Stomach smooth muscle (tissue), 2 donors: ENCODE measurements around the gene ABCD2.
"Not testable (repeated sequence)": the region's sequence is repeated elsewhere in the genome, so short reads cannot be mapped to it uniquely, and the experiment has no call there.

Experiments used
- H3K27ac ChIP-seq: one replicate; pipeline ENCODE4 v1.7.0; 2013; ENCODE audit warnings: mild to moderate bottlenecking, low read length, inconsistent platforms
- H3K27me3 ChIP-seq, 2 donors: one replicate each; pipeline ENCODE4 v1.7.0; 2013; ENCODE audit warnings: low read length in 2 of 2; ENCODE audit not compliant: insufficient read depth in 2 of 2, control insufficient read depth in 1 of 2
- H3K36me3 ChIP-seq, 2 donors: one replicate each; pipeline ENCODE4 v1.7.0; 2013; ENCODE audit warnings: low read length in 2 of 2; ENCODE audit not compliant: control insufficient read depth in 2 of 2, insufficient read depth in 2 of 2
- H3K4me1 ChIP-seq: one replicate; pipeline ENCODE4 v1.7.0; 2013; ENCODE audit warnings: low read length; ENCODE audit not compliant: control insufficient read depth, insufficient read depth
- H3K4me3 ChIP-seq, 2 donors: one replicate each; pipeline ENCODE4 v1.7.0; 2013; ENCODE audit warnings: low read length in 2 of 2
- H3K9ac ChIP-seq, 2 donors: one replicate each; pipeline ENCODE4 v1.7.0; 2013; ENCODE audit warnings: low read length in 2 of 2, mild to moderate bottlenecking in 1 of 2
- H3K9me3 ChIP-seq, 2 donors: one replicate each; pipeline ENCODE4 v1.7.0; 2013; ENCODE audit warnings: low read length in 2 of 2; ENCODE audit not compliant: control insufficient read depth in 2 of 2
- donor health status: healthy.
- donor health status: Pancreatic carcinoma.

ABCD2 gene

DNA sequence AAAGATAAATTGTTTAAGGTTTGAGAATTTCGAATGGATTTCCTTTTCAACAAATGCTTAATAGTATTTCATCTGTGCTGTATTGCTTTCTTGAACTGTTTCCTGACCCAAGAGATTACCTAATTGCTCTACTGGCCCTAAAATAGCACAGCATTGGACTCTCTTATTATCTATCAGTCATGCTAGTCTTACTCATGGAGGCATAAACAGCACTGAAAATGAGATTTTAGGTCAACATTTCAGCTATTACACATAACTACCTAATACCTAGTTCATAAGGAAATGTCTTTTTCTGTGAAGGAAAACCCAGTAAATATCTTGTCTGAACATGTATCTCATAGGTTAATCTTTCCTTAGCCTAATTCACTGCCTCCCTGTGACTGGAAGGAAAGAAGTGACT lies 4.3 kb upstream of the ABCD2 start:
- Histone ChIP-seq H3K36me3 (no peaks in the 10 kb centered on the region), H3K4me3 (no peak overlapping the region), H3K27me3 (no peaks in the 10 kb centered on the region), H3K4me1 (peaks cover 6% of the 10 kb centered on the region), H3K9me3 (no peaks in the 10 kb centered on the region), H3K27ac (no peak overlapping the region), H3K9ac (no peak overlapping the region)

GRCh38 chr12:39623160-39623559 lies 3.6 kb upstream of the ABCD2 start:
- not testable (repeated sequence) for H3K27me3 ChIP-seq, H3K4me3 ChIP-seq, H3K27ac ChIP-seq, H3K9me3 ChIP-seq, H3K36me3 ChIP-seq, H3K9ac ChIP-seq
- peaks cover 12% of the 10 kb centered on the region for H3K4me1 ChIP-seq

DNA sequence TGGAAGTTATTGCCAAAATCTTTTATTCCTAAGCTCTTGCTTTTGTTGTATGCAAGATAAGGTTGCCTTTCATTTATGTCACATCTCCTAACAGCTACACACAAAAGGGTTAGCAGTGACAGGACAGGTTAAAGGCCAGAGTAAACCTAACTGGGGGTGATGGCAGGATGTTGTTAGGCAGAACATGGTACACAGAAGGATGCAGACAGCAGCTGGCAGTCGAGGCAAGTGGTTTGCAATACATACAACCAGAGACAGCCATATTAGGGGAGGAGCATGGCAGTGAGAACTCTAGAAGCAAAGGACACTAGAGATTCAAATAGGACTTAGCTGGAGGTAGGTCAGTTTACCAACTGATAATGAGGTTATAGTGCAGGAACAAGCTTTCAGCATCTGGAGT lies 2.7 kb upstream of the ABCD2 start:
- H3K4me1 ChIP-seq: peaks cover 12% of the 10 kb centered on the region
- no peaks in the 10 kb centered on the region for H3K27me3 ChIP-seq
- no peak overlapping the region for H3K27ac ChIP-seq
- no peak overlapping the region for H3K9ac ChIP-seq
- H3K36me3 ChIP-seq: no peaks in the 10 kb centered on the region
- no peaks in the 10 kb centered on the region for H3K9me3 ChIP-seq
- H3K4me3 ChIP-seq: no peak overlapping the region

GRCh38 chr12:39621670-39622069 lies 2.1 kb upstream of the ABCD2 start:
- no peak overlapping the region for H3K4me3 ChIP-seq
- H3K4me1 ChIP-seq: peaks cover 12% of the 10 kb centered on the region
- no peak overlapping the region for H3K27ac ChIP-seq
- no peaks in the 10 kb centered on the region for H3K9me3 ChIP-seq
- no peaks in the 10 kb centered on the region for H3K36me3 ChIP-seq
- no peak overlapping the region for H3K9ac ChIP-seq
- no peaks in the 10 kb centered on the region for H3K27me3 ChIP-seq

DNA sequence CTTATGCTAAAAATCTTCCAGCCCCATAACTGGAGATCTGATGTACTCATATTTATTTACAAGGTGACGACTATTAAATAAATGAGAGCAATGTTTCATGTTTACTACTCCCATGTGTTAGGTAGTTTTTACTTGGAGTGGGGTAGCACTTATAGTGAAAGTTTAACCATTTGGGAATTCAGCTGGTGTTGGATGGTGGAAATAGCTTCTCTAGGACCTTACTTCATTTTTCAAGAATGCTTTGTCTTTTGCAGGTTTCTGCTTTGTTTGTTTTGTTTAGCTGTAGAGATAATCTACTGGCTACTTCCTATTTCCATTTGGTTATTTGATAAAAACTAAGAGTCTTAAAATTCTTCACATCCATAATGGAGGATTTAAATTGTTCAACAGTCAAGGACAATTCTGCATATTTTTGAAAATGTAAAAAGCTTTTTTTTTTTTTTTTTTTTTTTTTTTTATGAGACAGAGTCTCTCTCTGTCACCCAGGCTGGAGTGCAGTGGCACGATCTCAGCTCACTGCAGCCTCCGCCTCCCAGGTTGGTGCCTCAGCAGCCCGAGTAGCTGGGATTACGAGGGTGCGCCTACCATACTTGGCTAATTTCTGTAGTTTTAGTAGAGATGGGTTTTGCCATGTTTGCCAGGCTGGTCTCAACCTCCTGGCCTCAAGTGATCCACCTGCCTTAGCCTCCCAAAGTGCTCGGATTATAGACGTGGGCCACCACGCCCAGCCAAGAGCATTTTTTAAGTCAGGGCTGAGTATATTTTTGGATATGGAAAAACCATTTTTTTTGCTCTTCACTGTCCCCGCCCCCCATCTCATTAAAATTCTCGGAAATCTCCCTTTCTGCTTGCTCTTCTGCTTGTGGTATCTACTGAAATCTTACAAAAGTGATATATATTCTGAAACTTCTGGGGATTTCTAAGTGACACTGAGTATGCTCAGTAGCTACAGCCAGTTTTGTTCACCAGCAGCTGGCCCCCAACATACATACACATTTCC lies 1.4 kb upstream of the ABCD2 start:
- Histone ChIP-seq H3K36me3 (no peaks in the 10 kb centered on the region), H3K27ac (peak overlapping the region; percentile 72), H3K9me3 (no peaks in the 10 kb centered on the region), H3K4me1 (peaks cover 12% of the 10 kb centered on the region), H3K4me3 (peak overlapping the region; percentile 85 to 90), H3K27me3 (no peaks in the 10 kb centered on the region), H3K9ac (peak overlapping the region; percentile 77 to 81)

GRCh38 chr12:39619316-39619659 lies 315 bp downstream of the ABCD2 start:
- Histone ChIP-seq H3K27me3 (no peaks in the 10 kb centered on the region), H3K4me3 (peak overlapping the region; percentile 85 to 90), H3K9me3 (no peaks in the 10 kb centered on the region), H3K36me3 (no peaks in the 10 kb centered on the region), H3K4me1 (peaks cover 12% of the 10 kb centered on the region), H3K9ac (peak overlapping the region; percentile 77 to 81), H3K27ac (peak overlapping the region; percentile 72)

DNA sequence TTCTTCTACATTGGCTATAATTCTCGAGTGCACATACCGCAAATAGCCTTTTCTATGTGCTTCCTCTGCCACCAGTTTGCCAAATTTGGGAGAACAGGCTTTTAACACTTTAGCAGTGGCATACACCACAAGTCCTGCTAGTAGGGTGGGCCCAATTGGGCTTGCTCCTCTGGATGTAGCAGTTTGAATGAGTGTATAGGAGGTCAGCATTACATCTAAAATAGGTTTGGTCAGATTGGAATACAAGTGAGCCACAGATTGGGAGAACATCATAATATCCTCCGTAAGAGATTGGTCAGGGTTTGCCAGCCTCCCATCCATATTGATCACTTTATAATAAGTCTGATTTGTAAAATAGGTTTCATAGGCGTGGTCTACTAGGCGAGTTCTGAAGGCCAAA lies 902 bp downstream of the ABCD2 start:
- Histone ChIP-seq H3K4me1 (peaks cover 12% of the 10 kb centered on the region), H3K27me3 (no peaks in the 10 kb centered on the region), H3K9ac (peak overlapping the region; percentile 37 to 81), H3K4me3 (peak overlapping the region; percentile 85 to 90), H3K36me3 (no peaks in the 10 kb centered on the region), H3K27ac (peak overlapping the region; percentile 72), H3K9me3 (no peaks in the 10 kb centered on the region)

DNA sequence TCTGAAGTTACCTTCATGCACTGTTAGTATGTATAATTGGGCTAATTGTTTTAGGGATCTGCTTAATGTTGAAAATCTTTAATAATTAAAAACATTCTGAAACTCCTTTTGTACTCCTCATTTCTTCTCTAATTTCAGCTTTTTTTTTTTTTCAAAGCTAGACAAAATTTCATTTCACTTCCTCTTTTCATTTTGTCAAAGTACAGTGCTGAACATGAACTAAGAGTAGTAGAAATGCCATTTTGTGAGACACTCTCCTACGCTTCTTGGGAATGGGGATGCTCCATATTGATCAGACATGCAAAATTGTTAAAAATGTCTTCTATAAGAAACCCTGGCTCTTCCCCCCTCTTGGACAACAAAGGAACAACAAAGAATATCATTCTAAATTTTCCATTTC lies 1.7 kb downstream of the ABCD2 start:
- Histone ChIP-seq H3K27ac (no peak overlapping the region), H3K27me3 (no peaks in the 10 kb centered on the region), H3K4me1 (peaks cover 12% of the 10 kb centered on the region), H3K9me3 (no peaks in the 10 kb centered on the region), H3K4me3 (peak overlapping the region; percentile 35 to 85), H3K36me3 (no peaks in the 10 kb centered on the region), H3K9ac (no peak overlapping the region)

- Histone ChIP-seq H3K4me3 (peak overlapping the region; percentile 31 to 43), H3K9ac (no peak overlapping the region), H3K27me3 (no peaks in the 10 kb centered on the region), H3K9me3 (no peaks in the 10 kb centered on the region), H3K4me1 (peaks cover 12% of the 10 kb centered on the region), H3K27ac (no peak overlapping the region), H3K36me3 (no peaks in the 10 kb centered on the region)
These were observed 2.9 kb downstream of the ABCD2 start for GRCh38 chr12:39616666-39617065.

- H3K4me1 ChIP-seq: peaks cover 12% of the 10 kb centered on the region
- no peaks in the 10 kb centered on the region for H3K27me3 ChIP-seq
- H3K36me3 ChIP-seq: no peaks in the 10 kb centered on the region
- H3K9ac ChIP-seq: no peak overlapping the region
- H3K27ac ChIP-seq: no peak overlapping the region
- peak overlapping the region; percentile 31 to 43 for H3K4me3 ChIP-seq
- no peaks in the 10 kb centered on the region for H3K9me3 ChIP-seq
These were observed 3.4 kb downstream of the ABCD2 start for GRCh38 chr12:39616251-39616650.

DNA sequence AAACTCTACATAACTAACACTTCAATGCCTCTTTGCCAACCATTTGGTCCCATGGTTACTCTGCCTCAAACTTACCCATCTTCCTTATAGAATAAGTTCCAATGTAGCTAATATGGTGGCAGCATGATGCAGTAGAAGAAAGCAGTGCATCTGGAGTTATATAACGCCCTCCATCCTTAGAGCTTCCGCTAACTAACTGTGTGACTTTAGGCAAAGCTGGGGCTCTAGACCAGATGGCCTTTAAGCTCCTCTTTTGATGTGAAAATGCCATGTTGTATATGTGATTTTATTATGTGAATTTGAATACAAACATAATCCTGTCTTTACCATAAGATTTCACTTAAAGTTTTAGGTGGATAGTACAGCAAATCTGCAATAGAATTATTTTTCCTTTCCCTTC lies 6.1 kb downstream of the ABCD2 start:
- H3K36me3 ChIP-seq: no peaks in the 10 kb centered on the region
- no peaks in the 10 kb centered on the region for H3K9me3 ChIP-seq
- no peak overlapping the region for H3K4me3 ChIP-seq
- H3K4me1 ChIP-seq: peaks cover 2% of the 10 kb centered on the region
- H3K27ac ChIP-seq: no peak overlapping the region
- H3K27me3 ChIP-seq: no peaks in the 10 kb centered on the region
- no peak overlapping the region for H3K9ac ChIP-seq
